Right lobe of liver (tissue), 4 donors: ENCODE data around the gene SLC9A2.

Experiments used
- CTCF ChIP-seq, 4 donors: fragments of 200-600 bp in 3 of 4; fragments of 450-650 bp in 1 of 4; IDR thresholded peaks; one replicate each; pipeline versions ENCODE4 v1.5.1 to v1.8.0; 2016 to 2022; ENCODE audit warnings: antibody characterized with exemption in 4 of 4, mild to moderate bottlenecking in 2 of 4
- POLR2A ChIP-seq: fragments of 450-650 bp; IDR thresholded peaks from one replicate; pipeline ENCODE4 v1.6.1; 2017; ENCODE audit warnings: antibody characterized with exemption, mild to moderate bottlenecking
- donor health status: DM: no; HTN: no; CAD: no.
- donor health status: DM: no; HTN: no; CAD: no.
- donor health status: DM: no; HTN: yes; CAD: no.

GRCh38 chr2:102591491-102592045 lies 27.8 kb upstream of the SLC9A2 start:
- TF ChIP-seq POLR2A (no peak), CTCF (IDR thresholded peaks at IDR 0.05) (no peak)
